ENCODE results near the gene CCDC15.

GRCh38 chr11:125078016-125078415, 124.0 kb downstream of the CCDC15 start:
- no peak for TF ChIP-seq CTCF (conservative IDR thresholded peaks at IDR 0.05 in 1 of 2, IDR thresholded peaks at IDR 0.05 in 1 of 2; ENCODE audit: extremely low read depth in 1 of 2, insufficient read depth in 1 of 2, low read depth in 1 of 2, low read length in 2 of 2)
- no peak for TF ChIP-seq EZH2 (IDR thresholded peaks at IDR 0.05; ENCODE audit: borderline replicate concordance, low read length)

Data from mammary epithelial cell (primary cell).